GM18868 (cell line): Measurements from ENCODE around the gene THAP4.
"Not testable (repeated sequence)": the region's sequence is repeated elsewhere in the genome, so short reads cannot be mapped to it uniquely, and the experiment has no call there.

Source experiments
- ATAC-seq: cut with Tn5 transposase; IDR thresholded peaks from one replicate; pipeline ENCODE4 v1.9.1; 2021; ENCODE audit warnings: mild to moderate bottlenecking, moderate library complexity; ENCODE audit not compliant: unreplicated experiment

The THAP4 gene

DNA sequence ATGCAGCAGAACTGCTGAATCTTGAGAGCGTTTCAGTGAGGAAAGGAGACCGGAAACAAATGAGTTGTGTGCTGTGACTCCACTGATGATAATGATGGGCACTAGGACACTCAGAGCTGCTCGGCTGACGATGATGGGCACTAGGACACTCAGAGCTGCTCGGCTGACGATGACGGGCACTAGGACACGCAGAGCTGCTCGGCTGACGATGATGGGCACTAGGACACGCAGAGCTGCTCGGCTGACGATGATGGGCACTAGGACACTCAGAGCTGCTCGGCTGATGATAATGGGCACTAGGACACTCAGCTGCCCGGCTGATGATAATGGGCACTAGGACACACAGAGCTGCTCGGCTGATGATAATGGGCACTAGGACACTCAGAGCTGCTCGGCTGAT lies 47.1 kb downstream of the THAP4 start:
- ATAC-seq: not testable (repeated sequence)

DNA sequence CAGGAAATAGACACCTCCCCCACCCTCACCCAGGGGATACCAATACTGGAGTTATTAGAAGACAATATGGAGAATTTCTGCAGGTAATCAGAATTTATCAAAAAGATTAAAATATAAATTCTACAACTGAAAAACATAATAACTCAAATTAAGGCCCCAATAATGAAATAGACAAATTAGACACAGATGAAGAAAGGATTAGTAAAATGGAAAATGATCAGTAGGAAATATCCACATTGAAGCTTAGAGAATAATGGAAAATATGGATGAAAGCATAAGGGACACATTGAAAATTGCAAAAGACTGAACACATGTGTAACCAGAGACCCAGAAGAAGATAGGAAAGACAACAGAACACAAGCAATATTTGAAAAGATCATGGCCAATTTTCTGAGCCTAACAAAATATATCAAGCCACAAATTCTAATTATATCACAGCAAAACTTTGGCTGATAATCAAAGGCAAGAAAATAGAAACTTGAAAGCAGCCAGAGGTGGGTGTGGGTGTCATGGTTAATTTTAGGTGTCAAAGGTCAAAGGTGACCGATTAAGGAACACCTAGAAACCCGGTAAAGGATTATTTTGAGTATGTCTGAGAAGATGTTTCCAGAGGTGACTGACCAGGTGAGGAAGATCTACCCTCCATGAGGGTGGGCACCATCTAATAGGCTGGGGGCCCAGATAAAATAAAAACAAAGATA lies 50.2 kb downstream of the THAP4 start:
- ATAC-seq: no peak

DNA sequence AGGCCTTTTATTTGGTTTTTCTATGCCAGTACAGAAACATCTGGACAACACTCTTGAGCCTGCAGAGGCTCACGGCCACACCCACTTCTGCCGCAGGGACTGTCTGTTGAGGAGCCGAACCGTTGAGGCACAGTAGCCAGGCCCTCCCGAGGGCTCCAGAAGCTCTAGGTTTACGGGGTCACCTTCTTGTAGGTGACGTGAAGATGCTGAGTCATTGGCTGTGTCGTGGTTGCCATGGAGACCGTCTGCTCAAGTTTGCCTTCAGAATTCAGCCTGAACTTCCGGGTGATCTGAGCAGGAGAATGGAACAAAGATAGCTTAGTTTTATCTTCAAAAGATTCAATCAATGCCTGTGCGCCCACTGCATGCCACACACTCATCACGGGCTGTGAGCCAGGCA lies 52.5 kb downstream of the THAP4 start:
- ATAC-seq: no peak

DNA sequence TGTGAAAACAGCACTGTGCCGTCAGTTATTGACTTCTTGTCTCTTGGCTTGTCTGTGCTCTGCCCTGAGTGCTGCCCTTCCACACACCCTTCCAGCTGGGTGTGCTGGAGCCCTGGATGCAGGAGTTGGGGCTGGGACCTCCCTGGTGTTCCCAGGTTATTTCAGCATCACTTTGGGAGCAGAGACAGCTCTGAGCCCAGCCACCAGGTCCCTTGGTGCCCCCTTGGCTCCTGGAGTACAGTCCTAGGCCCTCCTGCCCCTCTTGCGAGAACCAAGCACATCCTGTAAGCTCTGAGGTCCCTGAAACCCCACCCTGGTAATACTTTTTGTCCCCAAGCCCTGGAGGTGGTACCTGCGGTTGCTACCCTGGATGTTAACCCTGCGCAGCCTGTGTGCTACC lies 54.2 kb downstream of the THAP4 start:
- ATAC-seq: no peak

DNA sequence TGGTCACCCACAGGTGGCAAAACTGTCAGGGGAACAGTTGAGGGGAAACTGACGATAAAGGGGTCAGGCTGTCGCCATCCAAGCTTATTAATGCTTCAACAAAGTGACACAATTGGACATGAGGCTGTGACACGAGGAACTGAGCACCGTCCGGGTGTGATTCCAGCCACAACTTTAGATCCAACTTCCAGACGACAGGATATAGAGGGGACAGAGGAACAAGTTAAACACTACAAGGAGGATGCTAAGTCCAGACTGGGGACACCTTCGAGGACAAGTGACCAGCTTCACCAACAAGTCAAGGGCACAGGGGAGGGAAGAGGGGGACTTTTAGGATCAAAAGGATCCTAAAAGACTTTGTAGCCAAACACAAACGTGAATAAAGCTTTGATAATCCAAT lies 54.6 kb downstream of the THAP4 start:
- ATAC-seq: no peak

DNA sequence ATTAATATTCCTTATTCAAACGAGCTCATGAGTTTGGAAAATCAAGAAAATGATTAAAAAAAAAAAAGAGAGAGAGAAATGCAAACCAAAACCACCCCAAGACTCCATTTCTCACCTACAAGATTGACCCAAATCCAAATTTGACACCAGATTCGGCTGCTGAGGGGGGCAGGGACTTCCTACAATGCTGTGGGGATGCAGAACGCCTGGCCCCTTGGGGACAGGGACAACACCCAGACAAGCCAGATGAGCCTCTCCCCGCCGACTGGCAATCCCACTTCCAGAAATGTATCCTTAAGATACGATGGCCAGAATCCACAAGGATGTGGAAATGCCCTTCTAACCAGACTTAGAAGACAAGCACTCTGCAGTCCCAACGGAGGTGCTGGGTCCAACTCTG lies 57.7 kb downstream of the THAP4 start:
- no peak for ATAC-seq

DNA sequence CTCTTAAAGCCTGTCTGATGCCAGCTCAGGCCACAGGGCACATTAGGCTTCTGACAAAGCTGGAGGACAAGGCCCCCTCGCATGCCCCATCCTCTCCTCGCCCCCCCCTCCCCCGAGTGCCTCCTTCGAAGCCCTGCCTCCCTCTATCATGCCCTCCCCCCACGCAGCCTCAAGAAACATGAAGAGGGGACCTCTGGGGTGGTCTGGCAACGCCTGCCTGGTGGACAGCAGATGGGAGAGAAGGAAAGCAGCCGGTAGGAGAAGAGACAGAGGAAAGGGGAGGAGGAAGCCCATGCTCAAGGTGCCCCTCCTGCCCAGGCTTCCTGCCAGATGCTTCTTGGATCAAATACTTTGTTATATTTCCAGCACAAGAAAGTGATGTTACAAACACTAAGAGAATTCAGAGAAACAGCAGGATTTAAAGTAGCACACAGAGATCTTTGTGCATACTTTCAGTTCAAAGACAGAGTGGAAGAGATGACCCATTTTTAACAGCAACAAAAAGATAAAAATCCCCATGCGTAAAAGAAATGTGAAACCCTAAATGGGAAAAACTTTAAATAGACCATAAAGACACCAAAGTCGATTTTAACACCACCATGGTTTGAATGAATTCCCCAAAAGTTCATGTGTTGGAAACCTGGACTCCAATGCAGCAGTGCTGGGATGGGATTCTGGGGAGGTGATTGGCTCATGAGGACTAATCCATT lies 59.4 kb downstream of the THAP4 start:
- ATAC-seq: no peak

DNA sequence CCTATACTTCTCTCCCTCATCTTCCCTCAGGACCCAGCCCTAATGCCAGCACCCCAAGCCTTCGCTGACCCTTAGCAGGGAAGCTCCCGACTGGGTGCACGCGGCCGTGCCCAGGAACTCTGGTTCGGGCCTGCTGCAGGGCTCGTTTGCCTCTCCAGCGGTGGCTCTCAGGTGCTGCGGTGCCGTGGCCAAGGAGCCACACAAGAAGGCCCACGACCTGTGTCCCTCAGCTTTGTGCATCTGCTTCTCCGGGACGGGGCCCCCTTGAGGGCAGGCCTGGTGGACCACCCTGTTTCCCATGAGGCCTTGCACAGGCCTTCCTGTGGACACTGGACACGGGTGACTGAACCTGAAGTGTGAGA lies 60.7 kb downstream of the THAP4 start:
- ATAC-seq: no peak

DNA sequence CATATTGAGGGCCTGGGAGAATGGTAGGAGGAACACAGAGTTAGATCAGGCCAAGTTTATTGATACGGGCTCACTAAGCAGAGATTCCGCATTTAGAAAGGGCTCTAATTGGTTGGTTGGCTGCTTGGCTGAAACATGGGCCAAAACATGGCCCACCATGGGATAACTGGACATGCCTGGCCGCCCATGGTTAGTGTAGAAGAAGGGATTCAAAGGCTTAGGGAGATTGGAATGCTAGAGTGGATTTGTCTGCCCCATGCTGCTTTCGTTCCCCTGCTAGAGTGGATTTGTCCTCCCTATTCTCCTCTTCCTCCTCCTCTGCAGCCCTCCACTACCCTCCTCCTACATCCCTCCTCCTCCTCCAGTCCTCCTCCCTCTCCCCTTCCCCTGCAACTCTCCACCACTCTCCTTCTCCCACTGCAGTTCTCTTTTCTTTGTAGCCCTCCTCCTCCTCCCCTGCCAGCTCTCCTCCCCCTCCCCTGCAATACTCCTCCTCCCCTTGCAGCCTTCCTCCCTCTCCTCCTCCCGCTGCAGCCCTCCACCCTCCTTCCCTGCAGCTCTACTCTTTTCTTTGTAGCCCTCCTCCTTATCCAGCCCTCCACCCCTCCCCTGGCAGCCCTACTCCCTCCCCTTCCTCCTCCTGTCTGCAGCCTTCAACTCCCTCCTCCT lies 61.2 kb downstream of the THAP4 start:
- no peak for ATAC-seq

DNA sequence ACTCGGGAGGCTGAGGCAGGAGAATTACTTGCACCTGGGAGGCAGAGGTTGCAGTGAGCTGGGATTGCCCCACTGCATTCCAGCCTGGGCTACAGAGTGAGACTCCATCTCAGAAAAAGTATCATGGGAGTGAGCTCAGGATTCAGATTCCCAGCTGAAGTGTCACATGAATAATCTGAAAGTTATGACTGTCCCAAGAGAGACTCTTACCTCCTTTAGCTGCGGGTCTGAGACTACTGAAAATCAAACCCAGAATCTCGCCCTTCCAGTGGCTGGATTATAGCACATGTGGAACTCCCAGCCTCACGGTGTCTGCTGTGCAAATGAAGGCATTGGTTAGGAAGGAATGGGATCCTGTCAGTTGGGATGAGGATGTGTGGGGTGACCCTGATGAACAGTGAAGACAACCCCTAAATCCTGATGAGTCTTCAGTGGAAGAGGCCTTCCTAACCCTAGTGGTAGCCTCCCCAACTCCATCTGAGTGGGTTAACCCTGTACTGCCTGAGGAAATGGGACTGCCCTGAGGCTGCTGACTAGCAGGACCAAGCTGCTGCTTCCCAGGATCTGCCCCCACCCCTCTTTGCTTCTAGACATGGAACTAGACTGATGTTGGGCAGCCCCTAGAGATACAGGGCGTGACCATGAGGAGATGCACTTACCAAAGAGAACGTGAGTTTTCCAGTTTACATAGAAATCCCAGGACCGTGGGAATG lies 61.9 kb downstream of the THAP4 start:
- ATAC-seq: no peak

DNA sequence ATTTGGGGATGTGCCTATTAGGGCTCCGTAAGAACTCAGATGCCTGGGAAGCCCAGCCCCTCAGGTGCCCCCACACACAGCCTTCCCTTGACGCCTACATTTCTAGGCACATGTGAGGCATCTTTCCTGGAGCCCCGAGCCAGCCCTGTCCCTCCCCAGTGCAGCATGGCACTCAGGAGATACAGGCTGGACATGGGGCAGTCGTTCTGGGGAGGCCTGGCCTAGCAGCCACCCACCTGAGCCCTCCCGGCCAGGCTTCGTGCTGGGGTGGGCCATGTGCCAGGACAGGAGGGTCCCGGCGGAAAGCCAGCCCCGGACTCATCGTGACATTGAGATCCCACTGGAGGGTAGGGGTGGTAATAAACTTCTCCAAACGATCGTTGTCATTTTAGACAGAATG lies 63.2 kb downstream of the THAP4 start:
- no peak for ATAC-seq

DNA sequence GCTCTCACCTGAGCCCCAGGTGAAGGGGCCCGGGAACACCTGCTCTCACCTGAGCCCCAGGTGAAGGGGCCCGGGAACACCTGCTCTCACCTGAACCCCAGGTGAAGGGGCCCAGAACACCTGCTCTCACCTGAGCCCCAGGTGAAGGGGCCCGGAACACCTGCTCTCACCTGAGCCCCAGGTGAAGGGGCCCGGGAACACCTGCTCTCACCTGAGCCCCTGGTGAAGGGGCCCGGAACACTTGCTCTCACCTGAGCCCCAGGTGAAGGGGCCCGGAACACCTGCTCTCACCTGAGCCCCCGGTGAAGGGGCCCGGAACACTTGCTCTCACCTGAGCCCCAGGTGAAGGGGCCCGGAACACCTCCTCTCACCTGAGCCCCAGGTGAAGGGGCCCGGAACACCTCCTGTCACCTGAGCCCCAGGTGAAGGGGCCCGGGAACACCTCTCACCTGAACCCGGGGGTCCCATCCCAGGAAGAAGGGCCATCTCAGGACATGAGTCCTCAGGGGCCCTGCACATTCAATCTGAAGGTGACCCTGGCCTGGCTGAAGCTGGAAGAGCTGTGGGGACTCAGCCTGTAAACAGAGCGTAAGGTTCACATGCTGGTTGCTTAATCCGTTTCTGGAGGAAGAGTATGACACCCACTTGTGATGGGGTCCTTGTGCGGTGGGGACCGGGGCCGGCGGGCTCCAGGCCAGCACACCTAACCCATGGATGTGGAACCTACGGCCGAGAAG lies 63.9 kb downstream of the THAP4 start:
- ATAC-seq: not testable (repeated sequence)

DNA sequence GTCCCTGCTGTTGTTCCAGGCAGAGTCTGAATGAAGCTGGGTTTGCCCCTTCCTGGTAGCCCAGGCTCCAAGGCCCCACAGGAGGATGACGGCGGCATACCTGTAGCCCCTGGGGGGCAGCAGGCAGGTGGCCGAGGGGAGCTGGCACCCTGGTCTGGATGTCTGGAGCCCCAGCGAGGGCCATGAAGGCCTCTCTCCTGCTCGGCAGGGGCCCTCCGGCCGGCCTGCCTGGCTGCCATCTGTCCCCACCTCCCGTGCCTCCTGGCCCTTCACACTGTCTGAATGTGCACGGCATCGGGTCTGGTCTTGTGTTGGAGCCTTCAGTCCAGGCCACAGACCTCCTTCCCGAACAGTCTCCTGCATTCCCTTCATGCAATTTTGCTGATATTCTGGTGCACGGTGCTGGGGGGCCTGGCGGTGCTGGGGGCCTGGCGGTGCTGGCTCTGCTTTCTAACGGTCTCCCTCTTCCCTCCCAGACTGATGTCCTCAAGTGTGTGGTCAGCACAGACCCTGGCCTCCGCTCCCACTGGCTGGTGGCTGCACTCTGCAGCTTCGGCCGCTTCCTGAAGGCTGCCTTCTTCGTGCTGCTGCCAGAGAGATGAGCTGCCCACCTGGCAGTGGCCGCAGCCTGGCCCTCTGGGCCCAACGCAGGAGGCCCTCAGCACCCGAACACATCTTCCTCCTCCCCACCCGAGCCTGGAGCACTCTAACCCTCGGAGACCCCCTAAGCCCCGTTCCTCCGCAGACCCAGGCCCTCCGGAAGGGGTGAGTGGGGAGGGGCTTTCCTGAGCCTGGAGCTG lies 64.9 kb downstream of the THAP4 start:
- no peak for ATAC-seq

DNA sequence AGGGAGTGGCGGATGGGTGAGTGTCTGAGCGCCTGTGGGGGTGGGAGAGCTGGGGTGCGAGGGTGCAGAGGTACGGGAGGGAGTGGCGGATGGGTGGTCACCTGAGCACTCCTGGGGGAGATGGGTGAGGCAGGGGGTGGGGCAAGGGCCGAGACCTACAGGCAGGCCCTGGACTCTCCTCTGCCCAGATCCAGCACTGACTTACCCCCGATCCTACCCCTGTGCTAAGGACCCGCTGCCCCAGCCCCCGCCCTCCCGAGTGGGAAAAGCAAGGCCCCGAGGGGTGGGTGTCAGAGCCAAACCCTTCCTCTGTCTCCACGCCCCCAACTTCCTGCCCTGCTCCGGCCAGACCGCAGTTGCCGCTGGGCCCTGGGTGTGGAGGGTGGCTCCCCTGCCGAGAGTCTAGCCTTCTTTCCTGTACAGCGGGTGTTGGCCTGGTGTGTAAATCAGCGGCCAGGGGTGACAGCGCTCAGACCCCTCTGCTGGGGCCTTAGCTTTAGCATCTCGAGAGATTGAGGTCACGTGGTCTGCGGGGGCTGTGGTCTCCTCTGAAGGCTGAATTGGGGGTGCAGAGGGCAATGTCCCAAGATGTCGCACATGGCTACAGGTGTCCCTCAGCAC lies 65.9 kb downstream of the THAP4 start:
- ATAC-seq: no peak

DNA sequence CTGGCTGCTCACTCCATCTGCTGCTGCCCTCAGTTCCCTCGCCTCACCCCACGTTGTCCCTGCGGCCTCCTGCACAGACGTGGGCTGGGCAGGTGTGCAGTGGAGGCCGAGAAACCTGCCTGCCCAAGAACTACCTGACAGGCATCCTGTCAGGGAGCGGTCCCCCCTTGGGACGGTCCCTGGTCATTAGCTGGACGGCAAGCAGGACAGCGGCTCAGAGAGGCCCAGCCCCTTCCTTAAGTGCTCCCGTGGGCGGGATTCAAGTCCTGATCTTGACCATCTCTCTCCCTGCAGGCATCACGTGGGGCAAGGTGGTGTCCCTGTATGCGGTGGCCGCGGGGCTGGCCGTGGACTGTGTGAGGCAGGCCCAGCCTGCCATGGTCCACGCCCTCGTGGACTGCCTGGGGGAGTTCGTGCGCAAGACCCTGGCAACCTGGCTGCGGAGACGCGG lies 67.1 kb downstream of the THAP4 start:
- ATAC-seq: no peak

DNA sequence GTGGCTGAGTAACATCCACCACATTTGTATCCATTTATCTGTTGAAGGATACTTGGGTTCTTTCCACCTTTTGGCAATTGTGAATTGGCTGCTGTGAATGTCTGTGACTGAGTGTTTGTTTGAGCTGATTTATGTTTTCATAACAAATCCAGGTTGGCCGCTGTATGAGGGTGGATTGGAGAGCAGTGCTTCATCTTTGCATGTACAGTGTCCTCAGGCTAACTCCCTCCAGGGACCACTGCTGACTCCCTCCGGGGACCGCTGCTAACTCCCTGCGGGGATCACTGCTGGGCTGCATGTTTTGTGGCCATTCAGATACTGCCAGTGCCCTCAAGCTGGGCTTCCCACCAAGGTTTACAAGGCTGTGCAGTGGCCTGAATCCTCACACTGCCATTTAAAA lies 68.2 kb downstream of the THAP4 start:
- ATAC-seq: no peak

DNA sequence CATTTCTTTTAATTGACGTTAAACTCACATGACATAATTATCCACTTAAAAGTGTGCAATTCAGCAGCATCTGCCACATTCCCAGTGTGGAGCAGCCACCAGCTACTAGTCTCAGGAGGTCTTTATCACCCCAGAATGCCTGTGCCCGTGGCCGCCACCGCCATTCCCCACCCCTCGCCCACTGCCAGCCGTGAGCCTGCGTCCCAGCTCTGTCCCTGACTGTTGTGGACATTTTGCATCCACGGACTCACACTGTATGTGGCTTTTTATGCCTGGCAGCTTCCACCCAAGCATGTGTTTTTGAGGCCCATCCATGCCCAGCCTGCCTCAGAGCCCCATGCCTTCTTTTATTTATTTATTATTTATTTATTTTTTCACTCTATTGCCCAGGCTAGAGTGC lies 69.2 kb downstream of the THAP4 start:
- ATAC-seq: no peak

DNA sequence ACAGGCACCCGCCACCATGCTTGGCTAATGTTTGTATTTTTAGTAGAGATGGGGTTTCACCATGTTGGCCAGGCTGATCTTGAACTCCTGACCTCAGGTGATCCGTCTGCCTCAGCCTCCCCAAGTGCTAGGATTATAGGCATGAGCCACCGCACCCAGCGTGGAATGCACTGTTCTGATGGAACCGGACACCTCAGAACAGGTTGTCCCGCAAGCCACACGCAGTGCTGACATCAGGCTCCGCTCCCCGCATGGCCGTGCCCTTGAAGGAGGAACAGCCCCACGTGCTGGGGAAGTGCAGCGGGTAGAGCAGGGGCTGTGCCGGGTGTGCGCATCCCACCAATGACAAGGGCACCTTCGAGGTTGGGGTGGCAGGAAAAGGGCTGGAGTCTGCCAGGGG lies 69.7 kb downstream of the THAP4 start:
- ATAC-seq: not testable (repeated sequence)

DNA sequence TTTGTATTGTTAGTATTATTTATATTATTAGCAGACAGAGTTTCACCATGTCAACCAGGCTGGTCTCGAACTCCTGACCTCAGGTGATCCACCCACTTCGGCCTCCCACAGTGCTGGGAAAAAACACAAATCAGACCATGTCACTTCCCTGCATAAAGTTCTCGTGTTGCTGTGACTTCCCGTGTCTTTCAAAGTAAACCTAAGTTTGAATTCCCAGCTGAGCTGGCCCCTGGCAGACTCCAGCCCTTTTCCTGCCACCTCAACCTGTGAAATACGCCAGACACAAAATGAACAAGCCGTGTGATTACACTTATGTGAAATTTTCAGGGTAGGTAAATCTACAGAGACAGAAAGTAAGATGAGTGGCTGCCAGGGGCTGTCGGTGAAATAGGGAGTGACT lies 70.5 kb downstream of the THAP4 start:
- no peak for ATAC-seq

DNA sequence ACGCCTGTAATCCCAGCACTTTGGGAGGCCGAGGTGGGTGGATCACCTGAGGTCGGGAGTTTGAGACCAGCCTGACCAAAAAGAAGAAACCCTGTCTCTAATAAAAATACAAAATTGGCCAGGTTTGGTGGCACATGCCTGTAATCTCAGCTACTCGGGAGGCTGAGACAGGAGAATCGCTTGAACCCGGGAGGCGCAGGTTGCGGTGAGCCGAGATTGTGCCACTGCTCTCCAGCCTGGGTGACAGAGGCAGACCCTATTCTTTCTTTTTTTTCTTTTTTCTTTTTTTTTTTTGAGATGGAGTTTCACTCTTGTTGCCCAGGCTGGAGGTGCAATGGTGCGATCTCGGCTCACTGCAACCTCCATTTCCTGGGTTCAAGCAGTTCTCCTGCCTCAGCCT lies 70.9 kb downstream of the THAP4 start:
- not testable (repeated sequence) for ATAC-seq
